ENCODE data around the gene GPS1.

GRCh38 chr17:82062984-82063368, 11.3 kb downstream of the GPS1 start:
- TF ChIP-seq, protein P1, sequence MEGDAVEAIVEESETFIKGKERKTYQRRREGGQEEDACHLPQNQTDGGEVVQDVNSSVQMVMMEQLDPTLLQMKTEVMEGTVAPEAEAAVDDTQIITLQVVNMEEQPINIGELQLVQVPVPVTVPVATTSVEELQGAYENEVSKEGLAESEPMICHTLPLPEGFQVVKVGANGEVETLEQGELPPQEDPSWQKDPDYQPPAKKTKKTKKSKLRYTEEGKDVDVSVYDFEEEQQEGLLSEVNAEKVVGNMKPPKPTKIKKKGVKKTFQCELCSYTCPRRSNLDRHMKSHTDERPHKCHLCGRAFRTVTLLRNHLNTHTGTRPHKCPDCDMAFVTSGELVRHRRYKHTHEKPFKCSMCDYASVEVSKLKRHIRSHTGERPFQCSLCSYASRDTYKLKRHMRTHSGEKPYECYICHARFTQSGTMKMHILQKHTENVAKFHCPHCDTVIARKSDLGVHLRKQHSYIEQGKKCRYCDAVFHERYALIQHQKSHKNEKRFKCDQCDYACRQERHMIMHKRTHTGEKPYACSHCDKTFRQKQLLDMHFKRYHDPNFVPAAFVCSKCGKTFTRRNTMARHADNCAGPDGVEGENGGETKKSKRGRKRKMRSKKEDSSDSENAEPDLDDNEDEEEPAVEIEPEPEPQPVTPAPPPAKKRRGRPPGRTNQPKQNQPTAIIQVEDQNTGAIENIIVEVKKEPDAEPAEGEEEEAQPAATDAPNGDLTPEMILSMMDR (conservative IDR thresholded peaks at IDR 0.05; ENCODE audit: low read length), result no peak
- no peak for TF ChIP-seq EZH2phosphoT487 (IDR thresholded peaks at IDR 0.05; ENCODE audit: borderline replicate concordance)
